Trophoblast cell (in vitro differentiated cells and primary cell): ENCODE results near the gene OLFM2.

ENCODE experiments used
- DNase-seq, 2 donors: peaks; one replicate each; pipeline ENCODE4 v3.0.0-alpha.2; 2016
- H2AFZ ChIP-seq: 2 replicates; pipeline ENCODE4 v1.6.1; 2013; ENCODE audit warnings: low read length, moderate library complexity, mild to moderate bottlenecking; ENCODE audit not compliant: insufficient read depth, poor library complexity
- H2AK5ac ChIP-seq: 2 replicates; pipeline ENCODE4 v1.6.1; 2013; ENCODE audit warnings: mild to moderate bottlenecking, low read length
- H2BK120ac ChIP-seq: 2 replicates; pipeline ENCODE4 v1.6.1; 2013; ENCODE audit warnings: low read length, mild to moderate bottlenecking, moderate library complexity; ENCODE audit not compliant: insufficient read depth, poor library complexity
- H2BK12ac ChIP-seq: 2 replicates; pipeline ENCODE4 v1.6.1; 2013; ENCODE audit warnings: mild to moderate bottlenecking, low read length, moderate library complexity
- H2BK5ac ChIP-seq: 2 replicates; pipeline ENCODE4 v1.6.1; 2013; ENCODE audit warnings: low read length, low read depth, moderate library complexity, mild to moderate bottlenecking; ENCODE audit not compliant: poor library complexity
- H3K14ac ChIP-seq: 2 replicates; pipeline ENCODE4 v1.6.1; 2013; ENCODE audit warnings: mild to moderate bottlenecking, low read length
- H3K18ac ChIP-seq: 2 replicates; pipeline ENCODE4 v1.6.1; 2013; ENCODE audit warnings: mild to moderate bottlenecking, low read length
- H3K23ac ChIP-seq: 2 replicates; pipeline ENCODE4 v1.6.1; 2013; ENCODE audit warnings: low read length
- H3K27ac ChIP-seq: 2 replicates; pipeline ENCODE4 v1.5.1; 2013; ENCODE audit warnings: low read depth, mild to moderate bottlenecking, inconsistent platforms, low read length, moderate library complexity
- H3K27me3 ChIP-seq: 2 replicates; pipeline ENCODE4 v1.6.1; 2013; ENCODE audit warnings: inconsistent platforms, mild to moderate bottlenecking, low read length, moderate library complexity; ENCODE audit not compliant: insufficient read depth
- H3K36me3 ChIP-seq, 2 experiments: 1 replicate in 1 of 2; 2 replicates in 1 of 2; pipeline ENCODE4 v1.6.1; 2013; ENCODE audit warnings: low read length in 2 of 2, mild to moderate bottlenecking in 2 of 2, moderate library complexity in 1 of 2; ENCODE audit not compliant: insufficient read depth in 2 of 2, control insufficient read depth in 1 of 2
- H3K4ac ChIP-seq: 2 replicates; pipeline ENCODE4 v1.6.1; 2013; ENCODE audit warnings: low read depth, mild to moderate bottlenecking, low read length, moderate library complexity
- H3K4me1 ChIP-seq, 2 experiments: 1 replicate in 1 of 2; 2 replicates in 1 of 2; pipeline ENCODE4 v1.6.1; 2013; ENCODE audit warnings: low read length in 2 of 2, mild to moderate bottlenecking in 2 of 2, moderate library complexity in 1 of 2; ENCODE audit not compliant: insufficient read depth in 2 of 2, control insufficient read depth in 1 of 2
- H3K4me2 ChIP-seq: 2 replicates; pipeline ENCODE4 v1.6.1; 2013; ENCODE audit warnings: inconsistent platforms, mild to moderate bottlenecking, low read length, moderate library complexity
- H3K4me3 ChIP-seq: 2 replicates; pipeline ENCODE4 v1.5.1; 2013; ENCODE audit warnings: mild to moderate bottlenecking, low read depth, low read length, inconsistent platforms
- H3K79me1 ChIP-seq: one replicate; pipeline ENCODE4 v1.6.1; 2013; ENCODE audit warnings: low read length
- H3K79me2 ChIP-seq: 2 replicates; pipeline ENCODE4 v1.6.1; 2013; ENCODE audit warnings: low read length, mild to moderate bottlenecking; ENCODE audit not compliant: control insufficient read depth, insufficient read depth, poor library complexity
- H3K9ac ChIP-seq: 2 replicates; pipeline ENCODE4 v1.6.1; 2013; ENCODE audit warnings: mild to moderate bottlenecking, low read length
- H3K9me3 ChIP-seq: 2 replicates; pipeline ENCODE4 v1.6.1; 2013; ENCODE audit warnings: low read depth, mild to moderate bottlenecking, control low read depth, inconsistent platforms, low read length; ENCODE audit not compliant: insufficient read depth
- H4K12ac ChIP-seq: 2 replicates; pipeline ENCODE4 v1.6.1; 2013; ENCODE audit warnings: low read depth, mild to moderate bottlenecking, low read length, moderate library complexity
- H4K8ac ChIP-seq: 2 replicates; pipeline ENCODE4 v1.6.1; 2013; ENCODE audit warnings: low read depth, mild to moderate bottlenecking, low read length, moderate library complexity
- H4K91ac ChIP-seq: one replicate; pipeline ENCODE4 v1.6.1; 2013; ENCODE audit warnings: low read depth, mild to moderate bottlenecking, low read length, moderate library complexity
- WGBS: extraction: QIAGEN DNeasy Blood & Tissue Kit; methylation state at CpG from one replicate; pipeline ENCODE4 v1.1.7; 2013; ENCODE audit warnings: missing lambda C conversion rate; ENCODE audit not compliant: insufficient read length, insufficient coverage; ENCODE audit errors: extremely low coverage; 5-methylcytosine and 5-hydroxymethylcytosine counted together

Gene OLFM2

GRCh38 chr19:9818734-9819595 is 117.3 kb downstream of the OLFM2 start, which contains the start of gene FBXL12:
FBXL12 (minus strand) TSS chr19:9819079; CDS start chr19:9818813, 266 bp downstream.
- H3K4me3 ChIP-seq, result peak within 1 kb of the TSS; percentile 97
- H4K8ac ChIP-seq, result peak within 1 kb of the TSS; percentile 99
- H3K36me3 ChIP-seq, result peaks cover 4 to 6% of the 10 kb centered on the region in 2 experiments
- H3K9me3 ChIP-seq, result peaks cover 3% of the 10 kb centered on the region
- no peak within 1 kb of the TSS for H3K23ac ChIP-seq
- H3K4ac ChIP-seq, result peak within 1 kb of the TSS; percentile 96
- peak within 1 kb of the TSS; percentile 74 for H3K4me2 ChIP-seq
- no CpG with 5 or more reads among the region's 82 CpGs for WGBS
- peak; percentile 100 for DNase-seq
- peaks cover 0 to 4% of the 10 kb centered on the region in 2 experiments for H3K4me1 ChIP-seq
- H2BK5ac ChIP-seq, result peak within 1 kb of the TSS; percentile 99
- H3K79me2 ChIP-seq, result peaks cover 7% of the 10 kb centered on the region
- peak within 1 kb of the TSS; percentile 95 for H3K18ac ChIP-seq
- H2AFZ ChIP-seq, result peak within 1 kb of the TSS; percentile 100
- peak within 1 kb of the TSS; percentile 98 for H4K12ac ChIP-seq
- H2AK5ac ChIP-seq, result peak within 1 kb of the TSS; percentile 93
- H4K91ac ChIP-seq, result peak within 1 kb of the TSS; percentile 90
- no peaks in the 10 kb centered on the region for H3K27me3 ChIP-seq
- H2BK12ac ChIP-seq, result no peak within 1 kb of the TSS
- peak within 1 kb of the TSS; percentile 100 for H3K14ac ChIP-seq
- peak within 1 kb of the TSS; percentile 96 for H2BK120ac ChIP-seq
- peak within 1 kb of the TSS; percentile 97 for H3K27ac ChIP-seq
- peak within 1 kb of the TSS; percentile 86 for H3K9ac ChIP-seq
- peaks cover 6% of the 10 kb centered on the region for H3K79me1 ChIP-seq

DNA sequence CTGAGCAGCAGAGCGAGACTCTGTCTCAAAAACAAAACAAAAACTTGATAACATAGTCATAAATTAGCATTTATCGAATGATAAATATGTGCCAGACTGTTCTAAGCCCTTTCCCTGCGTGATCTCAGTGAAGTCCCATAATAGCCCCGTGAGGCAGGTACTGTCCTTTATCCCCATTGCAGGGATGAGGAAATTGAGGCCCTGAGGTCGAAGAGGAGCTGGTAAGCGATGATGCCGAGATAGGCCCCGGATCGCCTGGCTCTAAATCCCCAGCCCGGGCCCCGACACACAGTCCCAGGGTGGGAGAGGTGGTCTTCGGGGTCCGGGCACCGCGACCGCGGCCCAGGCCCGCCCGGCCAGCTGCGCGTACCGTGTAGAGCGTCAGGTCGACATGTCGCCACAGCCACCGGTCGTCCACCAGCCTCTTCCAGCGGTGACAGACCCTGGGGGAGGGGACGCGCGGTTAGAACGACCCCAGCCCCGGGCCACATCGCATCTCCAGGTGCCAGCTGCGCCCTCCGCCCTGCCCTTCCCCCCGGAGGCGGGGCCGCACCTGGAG is 118.1 kb downstream of the OLFM2 start:
- Histone ChIP-seq H2AFZ (peak overlapping the region; percentile 100), H4K8ac (peak overlapping the region; percentile 99), H3K79me2 (peaks cover 7% of the 10 kb centered on the region), H3K18ac (peak overlapping the region; percentile 95), H2BK5ac (peak overlapping the region; percentile 99), H3K36me3 (peaks cover 6 to 7% of the 10 kb centered on the region in 2 experiments), H4K12ac (peak overlapping the region; percentile 98), H3K23ac (no peak overlapping the region), H3K79me1 (peaks cover 6% of the 10 kb centered on the region), H3K4me2 (peak overlapping the region; percentile 74), H3K9me3 (peaks cover 3% of the 10 kb centered on the region), H4K91ac (peak overlapping the region; percentile 90), H2AK5ac (peak overlapping the region; percentile 93), H3K27me3 (no peaks in the 10 kb centered on the region), H3K14ac (peak overlapping the region; percentile 100), H2BK12ac (no peak overlapping the region), H3K4ac (peak overlapping the region; percentile 96), H3K27ac (peak overlapping the region; percentile 97), H3K4me3 (peak overlapping the region; percentile 97), H2BK120ac (peak overlapping the region; percentile 96), H3K9ac (peak overlapping the region; percentile 86), H3K4me1 (peaks cover 0 to 4% of the 10 kb centered on the region in 2 experiments)
- no CpG with 5 or more reads among the region's 39 CpGs for WGBS
- peak in 1 of 2 donors; percentile 11 for DNase-seq

DNA sequence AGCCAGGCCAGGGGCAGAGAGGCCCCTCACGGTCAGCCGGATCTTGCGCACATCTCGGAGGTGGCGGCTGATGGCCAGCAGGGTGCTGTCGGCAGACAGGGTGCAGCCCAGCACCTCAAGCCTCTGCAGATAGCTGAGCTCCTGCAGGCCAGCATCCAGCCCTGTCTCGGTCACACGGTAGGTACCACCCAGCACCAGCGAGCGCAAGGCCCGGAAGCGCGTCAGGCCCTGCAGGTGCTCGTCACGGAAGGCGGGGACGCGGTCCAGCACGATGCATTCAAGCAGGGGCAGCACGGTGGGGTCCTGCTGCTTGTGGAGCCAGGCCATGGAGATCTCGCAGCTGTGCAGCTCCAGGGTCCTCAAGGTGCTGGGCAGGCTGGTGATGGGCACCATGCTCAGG is 125.2 kb downstream of the OLFM2 start:
- no CpG with 5 or more reads among the region's 21 CpGs for WGBS
- H3K79me2 ChIP-seq, result no peaks in the 10 kb centered on the region
- no peak overlapping the region for H3K23ac ChIP-seq
- H2AFZ ChIP-seq, result no peak overlapping the region
- no peak overlapping the region for H3K4me3 ChIP-seq
- H4K8ac ChIP-seq, result no peak overlapping the region
- H3K4ac ChIP-seq, result no peak overlapping the region
- H3K27me3 ChIP-seq, result no peaks in the 10 kb centered on the region
- H3K18ac ChIP-seq, result no peak overlapping the region
- no peak for DNase-seq
- no peak overlapping the region for H3K4me2 ChIP-seq
- H3K79me1 ChIP-seq, result no peaks in the 10 kb centered on the region
- H2BK5ac ChIP-seq, result no peak overlapping the region
- peaks cover 3% of the 10 kb centered on the region for H3K9me3 ChIP-seq
- no peak overlapping the region for H4K91ac ChIP-seq
- H2BK120ac ChIP-seq, result no peak overlapping the region
- no peak overlapping the region for H2BK12ac ChIP-seq
- no peak overlapping the region for H3K9ac ChIP-seq
- H3K27ac ChIP-seq, result no peak overlapping the region
- H3K36me3 ChIP-seq, result peaks cover 45 to 52% of the 10 kb centered on the region in 2 experiments
- no peak overlapping the region for H2AK5ac ChIP-seq
- no peaks in the 10 kb centered on the region for H3K4me1 ChIP-seq
- no peak overlapping the region for H4K12ac ChIP-seq
- H3K14ac ChIP-seq, result no peak overlapping the region

DNA sequence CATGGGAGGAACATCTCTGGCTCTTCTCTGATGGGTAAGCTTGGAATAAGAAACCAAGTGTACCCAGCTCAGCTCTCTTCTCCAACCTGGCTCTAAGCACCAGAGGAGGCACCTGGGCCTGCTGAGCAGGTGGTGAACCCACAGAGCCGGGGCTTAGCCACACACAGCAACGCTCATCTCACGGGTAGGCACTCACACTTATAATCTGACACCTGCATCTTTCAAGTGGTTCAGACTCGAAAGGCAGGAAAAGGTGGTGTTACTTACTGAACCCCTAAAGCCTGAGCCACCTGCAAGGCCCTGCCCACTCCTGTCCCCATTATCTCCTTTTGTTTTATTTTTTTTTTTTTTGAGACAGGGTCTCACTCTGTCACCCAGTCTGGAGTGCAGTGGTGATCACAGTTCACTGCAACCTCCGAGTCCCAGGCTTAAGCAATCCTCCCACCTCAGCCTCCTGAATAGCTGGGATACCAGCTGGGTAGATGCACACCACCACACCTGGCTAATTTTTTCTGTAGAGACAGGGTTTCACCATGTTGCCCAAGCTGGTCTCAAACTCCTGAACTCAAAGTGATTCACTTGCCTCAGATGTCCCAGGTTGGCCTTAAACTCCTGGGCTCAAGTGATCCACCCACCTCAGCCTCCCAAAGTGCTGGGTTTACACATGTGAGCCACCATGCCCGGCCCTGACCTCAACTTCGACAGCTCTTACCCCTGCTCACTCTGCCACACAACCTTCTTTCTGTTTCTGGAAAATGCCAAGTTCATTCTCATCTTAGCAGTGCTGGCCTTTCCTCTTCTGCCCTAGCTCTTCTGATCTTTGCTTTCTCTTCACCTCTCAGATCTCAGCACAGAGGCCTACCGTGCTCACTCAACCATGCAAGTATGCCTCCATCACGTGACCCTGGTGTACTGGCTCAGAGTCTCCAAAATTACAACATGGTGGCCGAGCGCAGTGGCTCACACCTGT is 127.2 kb downstream of the OLFM2 start:
- H2BK12ac ChIP-seq, result no peak overlapping the region
- H3K27me3 ChIP-seq, result no peaks in the 10 kb centered on the region
- H3K9ac ChIP-seq, result no peak overlapping the region
- no peak overlapping the region for H3K18ac ChIP-seq
- H2BK5ac ChIP-seq, result no peak overlapping the region
- no peaks in the 10 kb centered on the region for H3K9me3 ChIP-seq
- H3K79me1 ChIP-seq, result no peaks in the 10 kb centered on the region
- no peak overlapping the region for H3K4me2 ChIP-seq
- H3K14ac ChIP-seq, result no peak overlapping the region
- no CpG with 5 or more reads among the region's 11 CpGs for WGBS
- no peak overlapping the region for H3K4me3 ChIP-seq
- H3K23ac ChIP-seq, result no peak overlapping the region
- H3K36me3 ChIP-seq, result peaks cover 44 to 54% of the 10 kb centered on the region in 2 experiments
- H4K8ac ChIP-seq, result no peak overlapping the region
- no peaks in the 10 kb centered on the region for H3K79me2 ChIP-seq
- no peak overlapping the region for H4K12ac ChIP-seq
- DNase-seq, result no peak
- no peak overlapping the region for H2BK120ac ChIP-seq
- H3K4ac ChIP-seq, result no peak overlapping the region
- H2AFZ ChIP-seq, result no peak overlapping the region
- no peak overlapping the region for H4K91ac ChIP-seq
- H3K4me1 ChIP-seq, result no peaks in the 10 kb centered on the region
- no peak overlapping the region for H3K27ac ChIP-seq
- no peak overlapping the region for H2AK5ac ChIP-seq
